GM18951 (cell line): ENCODE results near the gene SYT1.

Experiments
- POLR2A ChIP-seq: IDR thresholded peaks from 4 replicates; pipeline ENCODE4 v1.6.1; 2011; ENCODE audit warnings: mild to moderate bottlenecking; ENCODE audit not compliant: insufficient read length, insufficient read depth; ENCODE audit errors: extremely low read depth
- in situ Hi-C: fragments of 300-500 bp; cut with MboI; formaldehyde crosslinking; loops from one replicate; pipeline ENCODE4 v1.12.0; 2022; ENCODE audit warnings: low sequenced_read_pairs, mixed read lengths, inconsistent platforms; ENCODE audit not compliant: unreplicated experiment

SYT1 gene

GRCh38 chr12:79267580-79267979 lies 403.0 kb downstream of the SYT1 start:
- in situ Hi-C loops: no loop called here
- no peak for TF ChIP-seq POLR2A

DNA sequence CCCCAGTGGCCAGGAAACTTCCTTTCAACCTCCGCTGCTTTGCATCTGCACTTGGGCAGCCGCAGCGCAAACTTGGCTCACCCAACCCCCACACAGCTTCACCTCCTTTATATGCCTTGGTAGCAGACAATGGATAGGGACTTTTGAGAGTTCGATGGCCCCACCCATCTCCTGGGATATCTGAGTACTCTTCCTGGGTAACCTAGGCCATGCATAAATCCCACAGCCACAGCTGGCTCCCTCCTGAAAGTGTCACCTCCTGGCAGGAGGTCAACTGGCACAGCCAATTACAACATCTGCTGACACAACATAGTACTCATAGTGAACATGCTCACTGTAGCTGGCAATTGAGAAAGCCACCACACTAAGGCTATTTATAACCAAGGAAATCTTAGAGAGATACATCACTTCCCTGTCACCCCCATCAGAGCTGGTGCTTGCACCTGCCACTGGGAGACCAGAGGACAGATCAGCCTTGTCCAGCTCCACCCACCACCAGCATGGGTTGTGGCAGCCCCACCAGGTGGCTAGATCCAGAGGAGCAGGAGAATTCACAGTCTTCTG lies 410.0 kb downstream of the SYT1 start:
- no peak for TF ChIP-seq POLR2A
- in situ Hi-C loops: no loop called here

- in situ Hi-C loops: no loop called here
- no peak for TF ChIP-seq POLR2A
These were observed 411.1 kb downstream of the SYT1 start for GRCh38 chr12:79275631-79276030.

DNA sequence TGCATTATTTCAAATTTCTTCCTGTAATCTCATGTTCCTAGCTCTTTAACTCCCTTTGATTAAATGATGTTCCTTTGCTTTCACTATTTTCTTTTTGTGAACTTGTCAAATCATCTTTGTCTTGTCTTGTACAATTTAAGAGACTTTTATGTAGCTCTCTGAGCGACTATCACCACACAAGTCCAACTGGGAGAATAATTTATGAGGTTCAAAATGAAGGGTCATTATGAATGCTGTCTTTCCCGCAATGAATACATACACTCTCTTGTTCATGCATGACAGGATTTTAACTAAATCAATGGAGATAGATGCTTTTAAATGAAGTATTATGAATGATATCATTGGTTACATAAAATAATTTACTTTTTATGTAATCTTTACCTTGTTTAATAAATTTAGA lies 418.8 kb downstream of the SYT1 start:
- no peak for TF ChIP-seq POLR2A
- in situ Hi-C loops: no loop called here

DNA sequence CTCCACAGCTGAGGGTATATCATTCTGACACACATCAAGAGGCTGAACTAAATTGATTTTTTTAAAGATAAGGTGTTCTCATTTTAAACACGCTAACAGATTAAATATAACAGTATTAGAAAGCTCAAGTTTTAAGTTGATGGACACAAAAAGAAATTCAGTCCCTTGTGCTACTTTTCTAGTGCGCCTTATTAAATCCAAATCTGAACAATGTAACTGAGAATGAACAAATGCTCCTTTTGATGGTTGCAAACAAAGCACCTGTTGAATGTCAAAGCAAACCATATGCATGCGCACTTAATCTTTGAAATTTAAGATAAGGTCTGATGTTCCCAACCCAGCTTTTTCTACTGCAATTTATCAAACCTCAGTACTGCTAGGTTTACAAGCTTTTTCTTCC lies 424.3 kb downstream of the SYT1 start:
- in situ Hi-C loops: no loop called here
- TF ChIP-seq POLR2A: no peak

- in situ Hi-C loops: no loop called here
- TF ChIP-seq POLR2A: no peak
These were observed 427.1 kb downstream of the SYT1 start for GRCh38 chr12:79291711-79292110.

DNA sequence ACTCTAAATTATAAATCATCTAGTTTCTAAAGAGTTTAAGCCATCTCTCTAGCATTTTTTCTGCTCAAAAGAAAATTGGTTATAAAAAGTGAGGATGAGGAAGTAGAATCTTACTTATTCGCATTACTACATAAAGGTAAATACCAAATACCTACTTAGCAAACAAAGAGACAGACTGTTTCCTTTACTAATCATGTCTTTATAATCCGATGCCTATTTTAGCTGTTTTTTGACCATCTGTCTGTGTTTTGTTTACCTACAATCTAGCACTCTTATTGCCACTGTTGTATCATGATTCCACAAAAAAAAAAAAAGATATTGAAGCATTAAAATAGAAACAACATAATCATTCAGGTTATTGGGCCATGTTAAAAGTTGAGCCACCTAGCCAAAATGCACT lies 430.0 kb downstream of the SYT1 start:
- TF ChIP-seq POLR2A: no peak
- in situ Hi-C loops: no loop called here

- in situ Hi-C loops: no loop called here
- TF ChIP-seq POLR2A: no peak
These were observed 431.0 kb downstream of the SYT1 start for GRCh38 chr12:79295572-79295971.

- TF ChIP-seq POLR2A: no peak
- in situ Hi-C loops: no loop called here
These were observed 431.6 kb downstream of the SYT1 start for GRCh38 chr12:79296133-79296532.

DNA sequence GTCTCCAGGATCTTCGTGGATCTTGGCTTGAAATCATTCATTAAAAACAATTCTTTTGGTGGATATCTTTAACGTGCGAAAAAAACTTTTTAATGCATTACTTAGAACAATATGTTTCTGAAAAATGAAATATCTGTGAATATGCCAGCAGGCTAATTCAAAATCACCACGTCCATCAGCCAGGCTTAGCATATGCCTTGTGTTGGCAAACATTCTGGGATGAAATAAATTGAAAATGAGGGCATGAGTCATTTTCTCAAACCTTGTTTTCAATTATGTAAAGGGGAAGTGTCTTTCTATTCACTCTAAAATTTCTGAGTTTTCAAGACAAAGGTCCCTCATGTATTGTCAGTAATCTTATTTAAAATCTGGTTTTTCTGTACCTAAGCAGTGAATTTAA lies 432.3 kb downstream of the SYT1 start:
- no peak for TF ChIP-seq POLR2A
- in situ Hi-C loops: no loop called here

DNA sequence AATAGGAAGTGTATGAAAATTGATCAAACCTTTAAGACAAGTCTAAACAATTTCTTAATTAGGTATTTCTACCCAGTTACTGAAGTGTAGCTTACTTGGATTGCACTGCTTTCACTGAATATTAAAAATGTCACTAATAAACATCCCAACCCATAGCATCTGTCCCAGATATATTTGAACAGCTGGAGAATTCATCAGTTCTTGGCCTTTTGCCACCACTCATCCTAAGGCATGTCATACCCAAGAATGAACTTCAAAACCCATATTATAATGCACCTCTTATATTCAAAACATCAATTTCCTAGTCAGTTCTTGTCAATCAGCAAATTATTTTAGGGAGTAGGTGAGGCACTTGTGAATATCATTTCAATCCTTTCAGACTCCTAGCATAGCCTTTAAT lies 433.9 kb downstream of the SYT1 start:
- no peak for TF ChIP-seq POLR2A
- in situ Hi-C loops: no loop called here

- in situ Hi-C loops: no loop called here
- TF ChIP-seq POLR2A: no peak
These were observed 435.0 kb downstream of the SYT1 start for GRCh38 chr12:79299447-79300198.

GRCh38 chr12:79300199-79300568 lies 435.6 kb downstream of the SYT1 start:
- in situ Hi-C loops: no loop called here
- no peak for TF ChIP-seq POLR2A

- in situ Hi-C loops: no loop called here
- no peak for TF ChIP-seq POLR2A
These were observed 436.6 kb downstream of the SYT1 start for GRCh38 chr12:79301181-79301580.
